Globus pallidus (tissue), 1 donor: ENCODE measurements around the gene GAK.
"Not testable (repeated sequence)": the region's sequence is repeated elsewhere in the genome, so short reads cannot be mapped to it uniquely, and the experiment has no call there.

Source experiments
- DNase-seq: peaks from one replicate; pipeline ENCODE4 v3.0.0-alpha.2; 2015; ENCODE audit warnings: low spot score

The GAK gene

DNA sequence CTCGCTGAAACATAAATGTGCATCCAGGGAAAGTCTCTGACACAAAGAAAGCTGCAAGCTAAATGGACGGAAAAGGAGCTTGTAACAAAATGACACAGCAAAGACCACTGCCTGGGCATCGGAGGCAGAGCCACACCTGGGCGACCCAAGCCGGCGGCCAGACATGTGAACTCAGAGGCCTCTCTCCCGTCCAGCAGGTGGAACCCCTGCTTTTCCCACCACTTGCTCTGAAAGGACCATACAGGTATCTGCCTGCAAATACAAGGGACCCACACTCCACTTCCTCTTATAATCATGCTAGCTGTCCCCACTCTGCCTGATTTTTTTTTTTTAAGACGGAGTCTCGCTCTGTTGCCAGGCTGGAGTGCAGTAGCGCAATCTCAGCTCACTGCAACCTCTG lies 118.2 kb downstream of the GAK start:
- DNase-seq, result no peak

- DNase-seq, result no peak
These were observed 123.1 kb downstream of the GAK start for GRCh38 chr4:808860-809570.

DNA sequence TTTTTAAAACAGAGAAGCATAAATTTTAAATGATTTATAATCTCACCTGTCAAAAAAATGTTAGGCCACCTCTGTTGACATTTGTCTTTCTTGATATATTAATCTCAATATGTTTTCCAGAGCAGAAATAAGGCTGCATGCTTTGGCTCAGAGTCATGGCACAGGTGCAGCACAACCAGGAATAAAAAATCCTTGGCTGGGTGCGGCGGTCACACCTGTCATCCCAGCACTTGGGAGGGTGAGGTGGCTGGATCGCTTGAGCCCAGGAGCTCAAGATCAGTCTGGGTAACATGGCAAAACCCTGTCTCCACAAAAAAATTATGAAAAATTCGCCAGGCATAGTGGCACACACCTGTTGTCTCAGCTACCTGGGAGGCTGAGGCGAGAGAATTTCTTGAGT lies 124.3 kb downstream of the GAK start:
- DNase-seq, result no peak

DNA sequence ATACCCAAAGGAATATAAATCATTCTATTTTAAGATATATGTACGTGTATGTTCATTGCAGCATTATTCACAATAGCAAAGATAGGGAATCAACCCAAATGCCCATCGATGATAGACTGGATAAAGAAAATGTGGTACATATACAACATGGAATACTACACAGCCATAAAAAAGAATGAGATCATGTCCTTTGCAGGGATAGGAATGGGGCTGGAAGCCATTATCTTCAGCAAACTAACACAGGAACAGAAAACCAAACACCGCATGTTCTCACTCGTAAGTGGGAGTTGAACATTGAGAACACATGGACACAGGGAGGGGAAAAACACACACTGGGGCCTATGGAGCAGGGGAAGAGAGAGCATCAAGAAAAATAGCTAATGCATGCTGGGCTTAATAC lies 125.1 kb downstream of the GAK start:
- DNase-seq, result not testable (repeated sequence)

GRCh38 chr4:804804-805203 lies 127.3 kb downstream of the GAK start:
- DNase-seq, result no peak

- DNase-seq, result no peak
These were observed 128.2 kb downstream of the GAK start for GRCh38 chr4:803884-804283.

DNA sequence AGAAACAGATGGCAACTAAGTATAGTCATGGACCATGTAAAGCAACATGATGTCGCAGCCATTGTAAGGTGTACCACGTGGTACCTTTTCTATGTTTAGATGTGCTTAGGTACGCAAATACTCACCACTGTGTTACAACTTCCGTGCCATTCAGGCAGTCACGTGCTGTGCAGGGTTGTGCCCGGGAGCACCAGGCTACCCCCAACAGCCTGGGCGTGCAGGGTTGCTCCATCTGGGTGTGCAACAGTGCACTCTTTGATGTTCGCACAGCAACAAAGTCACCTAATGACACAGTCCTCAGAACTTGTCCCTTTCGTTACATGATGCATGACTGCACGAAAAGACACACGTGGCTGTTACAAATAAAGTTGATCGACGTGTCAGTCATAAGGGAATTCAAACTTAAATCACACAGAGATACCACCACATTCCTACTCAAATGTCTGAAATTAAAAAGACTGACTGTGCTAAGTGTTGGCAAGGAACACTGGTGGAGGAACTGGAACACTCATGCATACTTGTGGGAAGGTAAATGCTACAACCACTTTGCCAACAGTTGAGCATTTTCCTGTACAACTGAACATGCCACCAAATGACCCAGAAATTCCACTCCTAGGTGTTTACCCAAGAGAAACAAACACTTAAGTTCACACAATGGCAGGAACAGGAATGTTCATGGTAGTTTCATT lies 130.5 kb downstream of the GAK start:
- DNase-seq, result no peak
